Pericardium fibroblast (primary cell): Measurements from ENCODE around the gene MPPED2. TPM values are rescaled to one million over a fixed set of nuclear protein-coding genes. Genes with fewer than 3 reads are reported as not detected.

Experiments used
- total RNA-seq: library from RNA; depleted of rRNA; stranded (reverse); fragments of >200 nt; gene quantifications from 2 replicates; pipeline ENCODE4 v1.2.3, GENCODE V29; 2015

Gene MPPED2
- not detected in 2 replicates for total RNA-seq

GRCh38 chr11:30586251-30587144 is at the start of gene MPPED2:
MPPED2 (minus strand) TSS chr11:30586353; CDS start chr11:30580373, 5,980 bp downstream.

